ENCODE results near the gene COG7.

DNA sequence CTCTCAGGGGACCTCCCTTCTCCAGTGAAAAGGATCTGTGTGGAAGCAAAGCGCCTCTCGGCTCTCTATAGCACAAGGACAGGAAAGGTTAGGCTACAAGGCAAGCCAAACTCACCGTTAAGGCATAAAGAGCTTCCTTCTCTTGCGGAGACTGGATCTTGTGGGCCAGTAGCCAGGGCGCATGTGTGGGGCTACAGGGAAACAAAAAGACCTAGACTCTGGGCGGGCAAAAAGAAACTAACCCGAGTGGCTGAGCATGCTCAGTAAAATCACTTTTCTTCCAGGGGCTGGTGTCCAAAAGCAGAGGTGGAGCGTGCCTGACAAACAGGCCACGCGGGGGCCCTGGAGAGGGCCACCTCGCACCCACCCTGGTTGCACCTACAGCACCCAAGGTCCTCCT, 41.2 kb upstream of the COG7 start:
- TF ChIP-seq BHLHE40 (IDR thresholded peaks at IDR 0.05; ENCODE audit: borderline replicate concordance) (no peak), SP1 (IDR thresholded peaks at IDR 0.05) (no peak)
